Measurements from ENCODE around the gene DNAAF9.

GRCh38 chr20:3383878-3384495 is 23.5 kb downstream of the DNAAF9 start:
- TF ChIP-seq POLR2AphosphoS5 (IDR thresholded peaks at IDR 0.05; ENCODE audit: low read depth, low read length) (no peak), POLR2A (IDR thresholded peaks at IDR 0.05; ENCODE audit: low read depth, low read length) (no peak), TAF1 (IDR thresholded peaks at IDR 0.05; ENCODE audit: low read depth, low read length) (no peak), SPI1 (IDR thresholded peaks at IDR 0.05; ENCODE audit: low read depth, low read length) (no peak)

All from GM12891 (cell line).